Mucosa of stomach (tissue), 1 donor: ENCODE results near the gene GOLGA6L10.
"Not testable (repeated sequence)": the region's sequence is repeated elsewhere in the genome, so short reads cannot be mapped to it uniquely, and the experiment has no call there.

Source experiments
- H3K27me3 ChIP-seq: one replicate; pipeline ENCODE4 v1.7.0; 2013; ENCODE audit warnings: mild to moderate bottlenecking, low read length; ENCODE audit not compliant: control insufficient read depth, insufficient read depth
- H3K36me3 ChIP-seq: one replicate; pipeline ENCODE4 v1.7.0; 2013; ENCODE audit warnings: low read length; ENCODE audit not compliant: control insufficient read depth, insufficient read depth
- H3K4me1 ChIP-seq: one replicate; pipeline ENCODE4 v1.7.0; 2013; ENCODE audit warnings: mild to moderate bottlenecking, low read length; ENCODE audit not compliant: control insufficient read depth, insufficient read depth
- H3K4me3 ChIP-seq: one replicate; pipeline ENCODE4 v1.7.0; 2013; ENCODE audit warnings: low read length
- H3K9ac ChIP-seq: one replicate; pipeline ENCODE4 v1.7.0; 2013; ENCODE audit warnings: mild to moderate bottlenecking, low read length, moderate library complexity
- H3K9me3 ChIP-seq: one replicate; pipeline ENCODE4 v1.7.0; 2013; ENCODE audit warnings: mild to moderate bottlenecking, low read length, moderate library complexity; ENCODE audit not compliant: control insufficient read depth
- donor health status: Pancreatic carcinoma.

Gene GOLGA6L10

GRCh38 chr15:82367790-82368189 is 18.5 kb upstream of the GOLGA6L10 start:
- not testable (repeated sequence) for H3K9me3 ChIP-seq, H3K27me3 ChIP-seq, H3K36me3 ChIP-seq, H3K4me3 ChIP-seq, H3K9ac ChIP-seq, H3K4me1 ChIP-seq

DNA sequence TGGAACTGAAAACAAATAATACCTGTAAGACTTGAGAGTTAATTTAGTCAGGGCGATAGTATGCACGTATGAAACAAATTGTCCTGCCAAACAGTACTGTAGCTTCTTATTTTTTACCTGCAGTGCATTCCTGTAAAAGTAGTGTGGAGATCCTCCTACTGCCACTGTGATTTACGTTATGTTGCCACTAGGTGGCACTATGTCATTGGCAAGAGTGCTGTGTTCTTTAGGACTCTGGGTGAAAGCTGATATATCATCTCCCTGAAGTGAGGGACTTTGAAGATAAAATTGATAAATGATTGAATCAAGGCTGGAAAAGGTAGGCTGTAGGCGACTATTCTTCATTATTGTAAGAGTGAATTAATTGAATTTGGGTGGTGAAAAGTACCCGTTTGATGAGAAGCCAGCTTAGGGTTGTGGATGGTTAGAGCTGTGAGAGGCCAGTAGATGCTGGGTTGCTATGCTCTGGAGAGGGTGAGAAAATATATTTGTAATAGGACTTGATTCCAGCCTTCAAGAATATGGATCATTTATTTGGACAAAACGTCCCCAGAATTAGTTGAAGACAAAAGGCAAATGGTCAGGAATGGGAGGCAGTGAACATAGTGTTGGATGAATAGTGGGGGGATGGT is 16.5 kb upstream of the GOLGA6L10 start:
- not testable (repeated sequence) for H3K36me3 ChIP-seq, H3K9me3 ChIP-seq, H3K9ac ChIP-seq, H3K4me3 ChIP-seq, H3K27me3 ChIP-seq, H3K4me1 ChIP-seq

GRCh38 chr15:82364548-82364947 is 15.3 kb upstream of the GOLGA6L10 start:
- H3K4me3 ChIP-seq, H3K36me3 ChIP-seq, H3K9ac ChIP-seq: not testable (repeated sequence)

DNA sequence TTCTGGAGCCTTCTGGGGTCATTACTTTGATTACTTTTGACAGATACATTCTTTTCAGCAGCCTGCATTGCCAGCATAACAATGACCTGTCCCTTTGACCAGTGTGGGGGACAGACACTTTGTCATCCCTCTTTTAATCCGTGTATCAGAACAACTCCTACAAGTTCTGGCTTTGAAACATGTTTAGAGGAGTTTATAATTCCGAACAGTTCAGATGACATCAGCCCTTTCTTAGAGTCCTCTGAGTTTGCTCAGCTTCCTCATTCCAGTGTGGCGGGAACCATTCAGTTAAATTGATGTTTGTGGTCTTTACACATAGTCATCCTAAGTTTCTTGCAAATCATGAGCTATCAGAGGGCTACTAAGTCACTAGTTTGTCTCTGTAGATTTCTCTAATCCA is 13.5 kb upstream of the GOLGA6L10 start:
- not testable (repeated sequence) for H3K4me3 ChIP-seq, H3K9me3 ChIP-seq

More at GRCh38 chr15:82364548-82364947, 15.3 kb upstream of the GOLGA6L10 start:
- H3K27me3 ChIP-seq, H3K9me3 ChIP-seq, H3K4me1 ChIP-seq: not testable (repeated sequence)

DNA sequence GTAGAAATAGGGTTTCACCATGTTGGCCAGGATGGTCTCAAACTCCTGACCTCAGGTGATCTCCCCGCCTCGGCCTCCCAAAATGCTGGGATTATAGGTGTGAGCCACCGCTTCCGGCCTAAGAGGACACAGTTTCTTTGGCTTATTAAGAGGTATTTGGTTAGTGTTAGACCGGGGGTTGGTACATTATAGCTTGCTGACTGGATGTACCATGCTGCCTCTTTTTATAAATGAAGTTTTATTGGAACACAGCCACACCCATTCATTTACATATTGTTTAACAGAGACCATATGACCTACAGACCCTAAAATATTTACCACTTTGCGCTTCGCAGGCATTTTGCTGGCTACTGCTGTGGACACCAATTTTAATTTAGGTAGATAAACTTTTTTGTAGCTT is 11.3 kb upstream of the GOLGA6L10 start:
- not testable (repeated sequence) for H3K9ac ChIP-seq, H3K4me3 ChIP-seq, H3K9me3 ChIP-seq, H3K4me1 ChIP-seq, H3K27me3 ChIP-seq, H3K36me3 ChIP-seq

More for the DNA sequence above, 13.5 kb upstream of the GOLGA6L10 start:
- H3K9ac ChIP-seq, H3K27me3 ChIP-seq, H3K36me3 ChIP-seq, H3K4me1 ChIP-seq: not testable (repeated sequence)

DNA sequence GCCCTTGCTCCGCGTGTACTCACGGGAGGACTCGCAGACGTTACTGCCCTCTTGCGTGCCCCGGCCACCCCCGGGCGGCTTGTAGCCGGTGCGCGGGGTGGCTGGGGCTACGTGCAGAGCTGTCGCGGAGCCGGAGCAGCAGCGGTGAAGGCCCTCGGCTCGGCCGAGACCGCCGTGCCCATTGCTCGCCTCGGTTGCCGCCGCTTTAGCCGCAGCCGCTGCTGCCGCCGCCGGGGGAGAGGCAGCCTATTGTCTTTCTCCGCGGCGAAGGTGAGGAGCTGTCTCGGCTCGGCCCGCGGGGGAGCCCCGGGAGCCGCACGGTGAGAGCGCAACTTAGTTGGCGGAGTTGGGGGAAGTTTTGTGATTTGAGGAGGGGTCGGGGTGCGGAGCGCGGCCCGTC is 5.8 kb upstream of the GOLGA6L10 start:
- H3K36me3 ChIP-seq, H3K27me3 ChIP-seq, H3K9ac ChIP-seq, H3K9me3 ChIP-seq, H3K4me3 ChIP-seq, H3K4me1 ChIP-seq: not testable (repeated sequence)

DNA sequence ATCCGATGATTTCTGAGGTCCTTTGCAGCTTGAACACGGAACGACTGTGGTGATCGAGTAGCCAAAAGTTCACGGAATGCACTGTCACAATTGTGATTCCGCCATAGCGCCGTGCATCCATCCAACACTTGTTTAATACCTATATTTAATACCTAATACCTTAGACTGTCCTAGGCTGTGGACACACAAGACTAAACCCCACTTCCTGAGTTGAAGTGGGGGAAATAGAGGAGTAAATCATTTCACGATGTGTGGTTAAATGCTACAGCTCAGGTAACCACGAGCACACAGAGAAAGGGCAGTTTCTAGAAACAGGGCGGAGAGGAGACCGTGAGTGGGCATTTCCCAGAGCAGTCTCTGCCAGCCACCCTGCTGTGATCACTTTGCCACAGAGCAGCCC is 5.3 kb upstream of the GOLGA6L10 start:
- not testable (repeated sequence) for H3K4me3 ChIP-seq, H3K9me3 ChIP-seq, H3K27me3 ChIP-seq, H3K9ac ChIP-seq, H3K4me1 ChIP-seq, H3K36me3 ChIP-seq

GRCh38 chr15:82347645-82348044 is 1.6 kb downstream of the GOLGA6L10 start:
- not testable (repeated sequence) for H3K4me3 ChIP-seq, H3K9ac ChIP-seq, H3K27me3 ChIP-seq, H3K36me3 ChIP-seq, H3K4me1 ChIP-seq, H3K9me3 ChIP-seq

DNA sequence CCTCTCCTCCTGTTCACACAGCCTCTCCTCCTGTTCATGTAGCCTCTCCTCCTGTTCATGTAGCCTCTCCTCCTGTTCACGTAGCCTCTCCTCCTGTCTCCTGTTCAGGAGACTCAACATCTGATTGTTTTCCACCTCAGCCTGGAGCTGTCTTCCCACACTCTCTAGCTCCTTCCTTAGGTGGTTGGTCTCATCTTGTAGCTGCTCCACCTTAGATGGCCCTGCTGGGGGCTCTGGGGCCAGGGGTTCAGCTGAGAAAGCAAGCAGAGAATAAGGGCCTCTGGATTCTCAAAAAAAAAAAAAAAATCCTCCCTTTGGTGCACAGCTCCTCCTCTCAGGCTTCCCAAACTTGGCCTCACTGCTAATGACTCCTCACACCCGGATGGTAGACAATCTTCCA is 4.1 kb downstream of the GOLGA6L10 start:
- H3K36me3 ChIP-seq, H3K4me3 ChIP-seq, H3K4me1 ChIP-seq, H3K9me3 ChIP-seq, H3K27me3 ChIP-seq, H3K9ac ChIP-seq: not testable (repeated sequence)

DNA sequence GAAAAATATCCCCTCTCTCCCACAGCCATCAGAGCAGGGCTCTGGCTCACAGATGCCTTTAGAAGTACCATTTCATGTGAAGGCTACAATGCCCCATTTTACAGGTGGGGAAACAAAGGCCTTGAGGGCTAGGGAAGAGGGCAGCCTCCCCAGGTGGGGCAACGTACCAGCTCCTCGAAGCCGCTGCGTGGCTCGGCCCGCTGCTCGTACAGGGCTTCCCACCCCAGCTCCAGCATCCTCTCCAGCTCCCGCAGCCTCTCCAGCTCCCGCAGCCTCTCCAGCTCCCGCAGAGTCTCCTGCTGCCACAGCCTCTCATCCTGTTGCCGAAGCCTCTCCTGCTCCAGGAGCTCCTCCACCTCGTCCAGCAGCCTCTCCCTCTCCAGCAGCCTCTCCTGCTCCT is 4.9 kb downstream of the GOLGA6L10 start:
- H3K4me1 ChIP-seq, H3K4me3 ChIP-seq, H3K27me3 ChIP-seq, H3K9ac ChIP-seq, H3K9me3 ChIP-seq, H3K36me3 ChIP-seq: not testable (repeated sequence)

- H3K4me3 ChIP-seq, H3K4me1 ChIP-seq, H3K9ac ChIP-seq, H3K36me3 ChIP-seq, H3K9me3 ChIP-seq, H3K27me3 ChIP-seq: not testable (repeated sequence)
Observed at GRCh38 chr15:82343851-82344250, 5.4 kb downstream of the GOLGA6L10 start.

- H3K9me3 ChIP-seq, H3K36me3 ChIP-seq, H3K27me3 ChIP-seq, H3K4me1 ChIP-seq, H3K4me3 ChIP-seq, H3K9ac ChIP-seq: not testable (repeated sequence)
Observed at GRCh38 chr15:82342632-82343374, 6.5 kb downstream of the GOLGA6L10 start.

GRCh38 chr15:82338573-82338972 is 10.7 kb downstream of the GOLGA6L10 start:
- not testable (repeated sequence) for H3K9me3 ChIP-seq, H3K27me3 ChIP-seq, H3K4me1 ChIP-seq, H3K4me3 ChIP-seq, H3K36me3 ChIP-seq, H3K9ac ChIP-seq
